Daoy (cell line): ENCODE measurements around the gene SRPK2. TPM values are rescaled to one million over a fixed set of nuclear protein-coding genes. Genes with fewer than 3 reads are reported as not detected.
"Not testable (repeated sequence)": the region's sequence is repeated elsewhere in the genome, so short reads cannot be mapped to it uniquely, and the experiment has no call there.

Source experiments
- DNase-seq: peaks from one replicate; pipeline ENCODE4 v3.0.0-alpha.2; 2015; ENCODE audit warnings: low read depth
- total RNA-seq: library from RNA; depleted of rRNA; stranded (reverse); fragments of >200 nt; shearing (Covaris generic); gene quantifications from 2 replicates; pipeline ENCODE4 v1.2.3, GENCODE V29; 2014

SRPK2 gene
- total RNA-seq, 1 experiment from 2014 or later: 43.6 TPM

DNA sequence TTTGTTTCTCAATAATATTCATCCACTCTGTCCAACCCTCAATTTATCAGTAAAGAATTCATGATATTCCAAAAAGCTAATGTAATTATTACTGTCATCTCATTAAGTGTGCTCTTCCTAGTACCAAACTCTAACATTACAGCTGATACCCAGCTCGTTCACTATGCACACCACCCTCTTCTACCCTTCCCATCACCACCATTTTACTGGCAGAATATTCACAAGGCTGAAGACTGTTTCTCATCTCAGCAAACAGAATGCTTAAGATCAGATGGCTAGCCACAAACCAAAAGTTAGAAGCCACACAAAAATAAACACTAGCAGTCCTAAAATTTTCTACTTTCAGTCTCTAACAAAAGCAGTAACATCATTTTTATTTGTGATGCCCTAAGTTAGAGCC, 121.5 kb downstream of the SRPK2 start:
- DNase-seq: no peak

DNA sequence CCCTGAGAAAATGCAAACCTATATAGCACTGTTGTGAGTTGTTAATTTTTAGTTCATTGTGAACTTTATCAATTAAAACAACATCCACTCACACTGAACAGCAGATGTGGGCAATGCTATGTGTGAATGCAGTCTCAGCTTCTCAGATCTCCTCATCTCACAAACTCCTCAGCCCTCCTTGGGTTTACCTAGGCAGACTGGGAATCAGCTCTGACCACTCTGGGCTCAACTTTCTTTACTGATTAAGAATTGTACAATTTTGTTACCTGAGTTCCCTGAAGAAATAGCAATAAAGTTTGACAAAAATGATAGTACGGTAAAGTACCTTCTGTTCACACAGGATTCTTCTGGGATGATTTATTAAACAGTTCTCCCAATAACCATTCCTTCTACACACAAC, 124.0 kb downstream of the SRPK2 start:
- no peak for DNase-seq

DNA sequence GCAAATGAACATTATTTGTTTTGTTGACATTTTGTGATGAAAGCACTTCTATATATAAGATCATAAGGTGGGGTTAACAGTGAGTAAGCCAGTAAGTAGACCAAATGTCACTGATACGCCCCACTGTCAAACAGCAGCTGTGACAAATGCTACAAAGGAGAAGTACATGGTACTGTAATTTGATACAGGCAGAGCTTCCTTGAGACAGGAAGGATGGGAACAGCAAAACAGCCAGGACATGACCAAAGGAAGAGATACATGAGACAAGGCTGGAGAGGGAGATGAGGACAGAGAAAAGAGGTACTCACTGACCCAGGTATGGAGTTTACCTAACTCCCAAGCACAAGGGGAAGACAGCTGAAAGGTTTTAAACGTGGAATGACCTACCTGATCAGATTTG, 127.0 kb downstream of the SRPK2 start:
- peak; percentile 23 for DNase-seq

DNA sequence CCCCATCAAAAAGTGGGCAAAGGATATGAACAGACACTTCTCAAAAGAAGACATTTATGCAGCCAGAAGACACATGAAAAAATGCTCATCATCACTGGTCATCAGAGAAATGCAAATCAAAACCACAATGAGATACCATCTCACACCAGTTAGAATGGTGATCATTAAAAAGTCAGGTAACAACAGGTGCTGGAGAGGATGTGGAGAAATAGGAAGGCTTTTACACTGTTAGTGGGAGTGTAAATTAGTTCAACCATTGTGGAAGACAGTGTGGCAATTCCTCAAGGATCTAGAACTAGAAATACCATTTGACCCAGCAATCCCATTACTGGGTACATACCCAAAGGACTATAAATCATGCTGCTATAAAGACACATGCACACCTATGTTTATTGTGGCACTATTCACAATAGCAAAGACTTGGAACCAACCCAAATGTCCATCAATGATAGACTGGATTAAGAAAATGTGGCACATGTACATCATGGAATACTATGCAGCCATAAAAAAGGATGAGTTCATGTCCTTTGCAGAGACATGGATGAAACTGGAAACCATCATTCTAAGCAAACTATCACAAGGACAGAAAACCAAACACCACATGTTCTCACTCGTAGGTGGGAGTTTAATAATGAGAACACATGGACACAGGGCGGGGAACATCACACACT, 128.4 kb downstream of the SRPK2 start:
- not testable (repeated sequence) for DNase-seq

DNA sequence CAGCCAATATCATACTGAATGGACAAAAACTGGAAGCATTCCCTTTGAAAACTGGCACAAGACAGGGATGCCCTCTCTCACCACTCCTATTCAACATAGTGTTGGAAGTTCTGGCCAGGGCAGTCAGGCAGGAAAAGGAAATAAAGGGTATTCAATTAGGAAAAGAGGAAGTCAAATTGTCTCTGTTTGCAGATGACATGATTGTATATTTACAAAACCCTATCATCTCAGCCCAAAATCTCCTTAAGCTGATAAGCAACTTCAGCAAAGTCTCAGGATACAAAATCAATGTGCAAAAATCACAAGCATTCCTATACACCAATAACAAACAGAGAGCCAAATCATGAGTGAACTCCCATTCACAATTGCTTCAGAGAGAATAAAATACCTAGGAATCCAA, 129.8 kb downstream of the SRPK2 start:
- DNase-seq: not testable (repeated sequence)

DNA sequence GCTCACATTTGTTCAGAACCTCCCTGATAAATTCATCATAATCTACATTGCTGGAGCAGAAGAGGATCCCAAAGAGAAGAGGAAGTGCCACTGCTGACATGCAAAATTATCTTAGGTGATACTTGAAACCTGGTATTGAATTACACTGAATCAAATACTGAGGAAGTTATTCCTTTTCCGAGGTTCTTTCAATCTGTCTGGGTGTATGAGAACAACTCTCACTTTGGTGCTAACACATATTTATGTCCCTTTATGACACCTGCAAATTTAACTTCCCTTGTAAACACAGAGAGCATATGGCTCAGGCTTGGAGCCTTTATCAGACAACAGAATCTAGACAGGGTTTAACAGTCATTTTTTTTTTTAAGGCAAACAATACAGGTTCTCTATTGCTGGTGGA, 131.4 kb downstream of the SRPK2 start:
- no peak for DNase-seq

DNA sequence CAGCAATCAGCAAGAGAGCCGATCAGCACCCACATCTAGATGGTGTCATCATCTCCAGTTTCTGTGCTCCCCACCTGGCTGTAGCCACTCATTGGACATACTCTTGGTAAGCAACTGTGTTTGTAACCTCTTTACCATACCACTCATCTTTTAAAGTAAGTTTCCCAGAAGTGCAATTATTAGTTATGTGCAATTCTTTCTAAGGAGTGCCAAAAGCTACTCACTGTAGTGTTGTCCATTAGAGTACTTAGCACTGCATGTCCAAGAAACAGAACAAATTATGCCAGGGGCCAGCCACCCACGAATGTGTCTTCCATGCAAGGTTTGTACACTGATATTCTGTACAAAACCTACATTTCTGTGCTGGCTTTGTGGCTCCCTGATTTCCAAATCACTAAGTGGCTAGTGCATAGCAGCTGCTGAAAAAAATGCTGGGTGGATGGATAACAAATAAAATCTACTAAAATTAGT, 131.9 kb downstream of the SRPK2 start:
- DNase-seq: no peak

DNA sequence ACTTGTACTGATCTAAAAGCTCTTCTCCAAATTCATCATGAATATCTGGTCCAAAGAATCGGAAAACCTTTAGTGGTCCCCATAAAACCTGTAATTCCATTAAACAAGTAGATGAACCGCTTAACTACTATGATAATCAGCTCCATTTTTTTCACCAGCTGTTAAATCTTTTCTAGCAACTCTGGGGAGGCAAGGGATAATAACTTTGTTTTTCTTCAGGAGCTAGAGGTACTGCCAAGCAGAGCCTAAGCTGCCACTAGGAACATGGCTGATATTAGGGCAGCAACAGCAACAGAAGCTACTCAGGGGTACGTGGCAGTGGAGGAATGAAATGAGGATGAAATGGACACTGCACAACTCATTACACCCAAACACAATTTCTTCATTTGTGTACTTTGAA, 138.0 kb downstream of the SRPK2 start:
- DNase-seq: no peak

DNA sequence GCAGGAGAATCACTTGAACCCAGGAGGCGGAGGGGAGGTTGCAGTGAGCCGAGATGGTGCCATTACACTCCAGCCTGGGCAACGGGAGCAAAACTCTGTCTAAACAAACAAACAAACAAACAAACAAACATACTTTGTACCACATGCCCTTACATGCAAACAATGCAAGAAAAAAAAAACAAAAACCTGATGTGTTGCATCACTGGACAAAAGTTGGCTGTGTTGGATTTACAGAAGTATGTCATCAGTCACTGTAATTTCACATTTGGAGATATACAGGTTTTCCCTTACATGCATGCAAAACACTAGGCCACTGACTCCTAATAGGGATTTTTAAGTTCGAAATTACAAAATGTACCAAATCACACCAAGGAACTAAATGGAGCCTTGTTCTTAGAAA, 138.5 kb downstream of the SRPK2 start:
- no peak for DNase-seq

DNA sequence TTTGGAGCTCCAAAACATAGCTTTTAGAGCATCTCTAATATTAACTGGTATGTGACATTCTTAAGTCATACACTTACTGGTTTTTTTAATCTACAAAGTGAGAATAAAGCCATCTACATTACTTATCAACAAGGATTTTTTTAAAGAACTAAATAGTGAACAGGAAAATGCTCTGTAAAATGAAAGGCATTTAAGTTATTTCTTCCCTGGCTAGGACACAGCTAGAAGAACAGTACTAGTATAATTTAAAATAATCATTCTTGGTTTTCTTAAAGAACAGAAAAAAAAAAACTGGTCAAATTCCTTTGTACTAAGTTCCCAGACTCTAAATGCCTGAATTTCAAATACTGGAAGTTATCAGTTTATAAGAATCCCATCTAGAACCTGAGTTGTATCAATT, 139.5 kb downstream of the SRPK2 start:
- no peak for DNase-seq

DNA sequence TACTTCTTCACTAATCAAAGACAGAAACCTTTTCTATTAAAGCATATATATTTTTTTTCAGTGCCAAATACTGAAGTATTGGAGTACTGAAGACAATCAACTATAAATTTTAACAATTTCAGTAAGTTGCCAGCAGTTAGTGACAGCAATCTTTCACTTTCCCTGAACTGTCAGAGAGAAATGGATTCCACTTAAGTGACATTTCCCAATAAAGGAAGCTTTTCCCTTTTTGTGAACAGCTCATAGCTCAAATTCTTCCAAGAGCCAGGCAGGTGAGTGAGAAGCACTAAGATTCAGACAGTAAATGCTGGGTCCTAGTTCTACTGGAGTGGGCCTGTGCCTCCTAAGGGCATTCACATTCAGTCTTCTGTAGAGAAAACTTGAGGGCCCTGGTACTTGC, 142.0 kb downstream of the SRPK2 start:
- DNase-seq: no peak

DNA sequence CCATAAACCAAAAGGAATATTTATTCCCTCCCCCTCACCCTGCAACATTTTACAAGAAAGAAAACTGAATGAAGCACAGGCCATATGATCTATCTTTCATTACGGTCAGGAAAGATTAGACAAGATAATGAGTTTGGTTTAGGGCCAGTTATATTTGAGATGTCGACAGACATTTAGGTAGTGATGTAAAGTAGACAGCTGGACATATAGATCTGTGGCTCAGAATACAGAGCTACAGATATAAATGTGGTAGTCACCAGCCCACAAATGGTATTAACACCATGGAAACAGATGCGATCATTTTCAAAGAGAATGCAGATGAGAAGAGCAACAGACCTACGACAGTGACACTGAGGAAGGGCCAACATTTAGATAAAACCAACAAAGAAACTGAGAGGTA, 142.5 kb downstream of the SRPK2 start:
- no peak for DNase-seq

DNA sequence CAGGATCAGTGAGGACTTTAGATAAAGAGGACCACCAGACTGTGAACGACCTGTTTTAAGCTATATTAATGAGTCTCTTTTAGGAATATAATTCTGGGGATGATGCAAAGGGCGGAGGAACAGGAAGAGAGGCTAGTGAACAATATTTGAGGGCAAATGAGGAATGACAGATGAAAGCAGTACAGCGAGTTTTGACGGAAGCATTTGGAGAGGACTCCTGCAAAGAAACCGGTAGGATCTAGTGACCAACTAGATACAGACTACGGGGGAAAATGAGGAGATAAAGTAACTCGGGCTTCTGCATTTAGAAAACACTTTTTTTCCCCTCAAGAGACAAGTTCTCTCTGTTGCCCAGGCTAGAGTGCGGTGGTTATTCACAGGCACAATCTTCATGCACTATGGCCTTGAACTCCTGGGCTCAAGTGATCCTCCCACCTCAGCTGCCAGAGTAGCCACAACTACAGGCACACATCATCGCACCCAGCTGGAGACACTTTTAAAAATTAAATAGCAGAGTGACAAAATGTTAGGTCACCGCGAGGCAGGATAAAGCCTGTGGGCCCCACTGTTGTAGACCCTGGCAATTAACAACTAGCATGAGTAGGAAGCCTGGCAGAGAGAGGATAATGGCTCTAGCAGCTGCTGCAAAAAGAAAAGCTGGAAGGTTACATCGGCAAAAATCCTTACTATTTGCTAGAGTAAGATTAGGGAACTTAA, 143.2 kb downstream of the SRPK2 start:
- no peak for DNase-seq

DNA sequence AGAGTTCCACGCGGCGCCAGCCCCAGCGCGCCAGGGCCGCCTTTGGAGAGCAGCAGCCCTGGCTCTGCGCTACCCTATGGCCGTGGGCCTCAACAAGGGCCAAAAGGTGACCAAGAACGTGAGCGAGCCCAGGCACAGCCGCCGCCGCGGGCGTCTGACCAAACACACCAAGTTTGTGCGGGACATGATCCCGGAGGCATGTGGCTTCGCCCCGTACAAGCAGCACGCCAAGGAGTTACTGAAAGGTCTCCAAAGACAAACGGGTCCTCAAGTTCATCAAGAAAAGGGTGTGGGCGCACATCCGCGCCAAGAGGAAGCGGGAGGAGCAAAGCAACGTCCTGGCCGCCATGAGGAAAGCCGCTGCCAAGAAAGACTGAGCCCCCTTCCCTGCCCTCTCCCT, 144.1 kb downstream of the SRPK2 start:
- no peak for DNase-seq

DNA sequence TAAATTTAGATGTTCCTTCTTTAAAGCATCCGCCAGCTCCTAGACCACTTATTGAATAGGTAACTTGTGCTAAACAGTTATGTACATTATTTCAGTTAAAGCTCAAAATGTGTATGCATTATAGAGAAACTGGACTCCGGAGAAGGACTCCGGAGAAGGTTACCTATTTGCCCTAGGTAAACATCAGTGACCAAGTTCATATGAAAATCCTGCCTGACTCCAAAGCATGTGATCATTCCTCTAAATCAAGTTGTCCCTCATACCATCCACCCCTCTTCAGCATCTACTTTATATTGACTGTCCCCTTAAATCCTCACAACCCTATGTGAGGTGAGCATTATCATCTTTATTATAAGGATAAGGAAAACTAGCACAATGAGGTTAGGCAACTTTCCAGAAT, 147.5 kb downstream of the SRPK2 start:
- no peak for DNase-seq

DNA sequence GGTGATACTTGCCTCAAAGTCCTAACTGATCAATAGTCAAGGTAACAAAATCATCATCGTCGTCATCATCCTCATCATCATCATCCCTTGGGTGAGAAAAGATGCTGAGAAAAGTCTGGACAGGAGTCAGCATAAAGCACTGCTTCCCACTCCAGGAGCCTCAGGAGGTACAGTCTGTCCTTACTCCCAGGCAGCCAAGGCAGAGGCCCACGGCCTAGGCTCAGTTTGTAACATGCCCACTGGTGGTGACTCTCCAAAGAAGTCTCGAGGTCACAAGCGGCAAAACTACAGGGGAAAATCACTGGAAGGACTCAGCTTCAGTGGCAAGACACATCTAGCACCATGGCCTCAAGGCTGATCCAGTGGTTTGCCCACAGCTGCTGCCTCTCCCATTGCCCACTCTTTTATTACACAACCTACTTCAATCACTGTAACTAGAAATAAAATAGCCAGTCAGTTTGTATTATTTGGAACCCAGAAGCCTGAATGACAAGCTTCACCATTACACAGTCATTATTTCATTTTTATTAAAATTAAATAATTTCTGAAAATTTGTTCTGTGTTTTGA, 150.4 kb downstream of the SRPK2 start:
- no peak for DNase-seq

DNA sequence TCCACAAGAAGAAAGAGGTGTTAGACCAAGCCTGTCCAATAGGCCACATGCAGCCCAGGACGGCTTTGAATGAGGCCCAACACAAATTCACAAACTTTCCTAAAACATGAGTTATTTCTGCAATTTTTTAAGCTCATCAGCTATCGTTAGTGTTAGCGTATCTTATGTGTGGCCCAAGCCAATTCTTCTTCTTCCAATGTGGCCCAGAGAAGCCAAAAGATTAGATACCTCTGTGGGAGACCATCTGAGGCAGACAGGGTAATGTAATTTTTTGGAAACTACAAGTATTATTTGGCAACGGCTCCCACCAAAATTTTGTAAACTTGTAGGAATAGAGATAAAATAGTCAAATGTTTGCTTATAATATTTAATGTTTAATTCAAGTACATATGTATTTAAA, 153.8 kb downstream of the SRPK2 start:
- no peak for DNase-seq

DNA sequence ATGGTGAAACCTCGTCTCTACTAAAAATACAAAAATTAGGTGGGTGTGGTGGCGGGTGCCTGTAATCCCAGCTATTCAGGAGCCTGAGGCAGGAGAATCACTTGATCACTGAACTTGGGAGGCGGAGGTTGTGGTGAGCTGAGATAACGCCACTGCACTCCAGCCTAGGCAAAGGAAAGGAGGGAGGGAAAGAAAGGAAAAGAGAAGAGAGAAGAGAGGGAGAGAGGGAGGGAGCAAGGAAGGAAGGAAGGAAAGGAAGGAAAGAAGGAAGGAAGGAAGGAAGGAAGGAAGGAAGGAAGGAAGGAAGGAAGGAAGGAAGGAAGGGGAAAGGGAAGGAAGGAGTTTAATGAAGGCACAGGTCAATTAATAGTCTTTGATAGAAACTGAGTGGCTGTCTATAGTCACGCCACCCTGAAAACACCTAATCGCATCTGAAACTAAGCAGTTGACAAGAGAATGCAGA, 155.9 kb downstream of the SRPK2 start:
- DNase-seq: not testable (repeated sequence)

DNA sequence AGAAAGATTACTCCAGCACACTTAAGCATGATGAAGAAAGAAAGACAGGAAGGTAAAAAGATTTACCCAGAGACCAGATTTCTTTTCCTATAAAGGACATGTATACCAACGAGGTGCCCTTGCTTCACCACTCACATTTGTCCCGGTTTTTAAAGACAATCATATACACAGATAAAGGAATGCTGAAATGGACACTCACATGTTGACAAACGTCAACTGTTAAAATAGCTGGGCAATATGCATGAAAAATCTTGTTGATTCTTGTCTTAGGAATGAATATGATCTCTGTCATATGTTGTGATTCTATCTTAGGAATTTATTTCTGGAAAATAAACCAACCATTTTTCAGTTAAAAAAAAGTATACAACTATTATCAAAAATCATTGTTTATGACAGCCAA, 158.2 kb downstream of the SRPK2 start:
- DNase-seq: no peak

DNA sequence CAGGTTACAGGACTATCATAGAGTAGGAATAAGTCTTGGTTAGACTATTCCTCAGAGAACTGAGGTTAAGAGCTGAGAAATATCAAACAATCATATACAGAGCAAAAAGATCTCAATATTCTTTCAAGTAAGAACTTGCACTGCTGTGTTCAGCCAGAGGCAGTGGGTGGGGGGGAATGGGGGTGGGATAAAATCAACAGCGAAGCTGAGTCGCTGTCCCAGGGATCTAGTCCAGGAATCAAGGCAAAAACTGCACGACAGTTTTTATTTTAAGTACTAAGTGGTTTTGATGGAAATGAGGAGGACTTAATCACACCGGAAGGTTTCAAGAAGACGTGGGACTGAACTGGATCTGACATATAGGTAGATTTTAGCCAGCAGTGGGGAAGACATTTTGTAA, 159.1 kb downstream of the SRPK2 start:
- DNase-seq: no peak

DNA sequence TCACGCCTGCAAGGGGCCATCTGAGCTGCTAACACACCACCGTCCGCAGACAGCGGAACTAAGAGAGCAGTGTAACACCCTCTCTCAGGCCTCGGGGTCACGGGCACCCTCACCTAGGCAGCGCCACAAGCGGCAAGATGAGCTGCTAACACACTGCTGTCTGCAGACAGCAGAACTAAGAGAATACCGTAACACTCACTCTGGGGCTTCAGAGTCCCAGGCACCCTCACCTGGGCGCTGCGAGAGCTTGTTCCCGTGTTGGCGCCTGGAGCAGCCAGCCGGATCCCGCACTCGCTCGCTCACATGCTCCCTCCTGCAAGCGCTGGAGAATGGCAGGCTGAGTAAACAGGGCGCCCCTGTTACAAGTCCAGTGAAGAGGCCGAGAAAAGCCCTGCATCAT, 160.2 kb downstream of the SRPK2 start:
- DNase-seq: no peak

DNA sequence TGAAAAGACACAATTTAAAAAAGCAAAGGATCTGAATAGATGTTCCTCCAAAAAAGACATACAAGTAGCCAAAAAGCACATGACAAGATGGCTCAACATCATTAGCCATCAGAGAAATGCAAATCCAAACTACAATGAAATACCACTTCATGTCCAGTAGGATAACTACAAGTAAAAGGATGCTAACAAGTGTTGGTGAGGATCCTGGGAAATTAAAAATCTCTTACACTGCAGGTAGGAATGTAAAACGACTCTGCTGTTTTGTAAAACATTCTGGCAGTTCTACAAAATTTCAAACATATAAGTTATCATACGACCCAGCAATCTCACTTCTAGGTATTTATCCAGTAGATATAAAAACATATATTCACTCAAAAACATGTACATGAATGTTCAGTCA, 161.3 kb downstream of the SRPK2 start:
- no peak for DNase-seq
